Nephron (organoid): ENCODE measurements around the gene ENTHD1.
"Not testable (repeated sequence)": the region's sequence is repeated elsewhere in the genome, so short reads cannot be mapped to it uniquely, and the experiment has no call there.

Experiments used
- H3K27ac Mint-ChIP-seq, 3 experiments: 2 replicates each; pipeline ENCODE4 v1.8.0; 2020; ENCODE audit warnings: mixed read lengths in 3 of 3, mild to moderate bottlenecking in 2 of 3, moderate library complexity in 1 of 3
- H3K27me3 Mint-ChIP-seq: 2 replicates; pipeline ENCODE4 v1.8.0; 2021; ENCODE audit warnings: low read depth, mild to moderate bottlenecking, moderate library complexity, mixed read lengths
- H3K36me3 Mint-ChIP-seq: 2 replicates; pipeline ENCODE4 v1.8.0; 2020; ENCODE audit warnings: low read depth, mixed read lengths
- H3K4me1 Mint-ChIP-seq: 2 replicates; pipeline ENCODE4 v1.8.0; 2020; ENCODE audit warnings: mixed read lengths
- H3K4me3 Mint-ChIP-seq, 3 experiments: 2 replicates each; pipeline ENCODE4 v1.8.0; 2020; ENCODE audit warnings: mild to moderate bottlenecking in 3 of 3, mixed read lengths in 3 of 3, moderate library complexity in 2 of 3
- H3K9me3 Mint-ChIP-seq: 2 replicates; pipeline ENCODE4 v1.8.0; 2020; ENCODE audit warnings: mixed read lengths
- CTCF ChIP-seq, 3 experiments: fragments of 200-600 bp; sonication (generic); IDR thresholded peaks; one replicate each; pipeline ENCODE4 v1.5.0; 2021; ENCODE audit warnings: antibody characterized with exemption in 3 of 3; ENCODE audit not compliant: unreplicated experiment in 3 of 3

Gene ENTHD1

GRCh38 chr22:39906207-39906606 lies 12.6 kb upstream of the ENTHD1 start:
- Mint-ChIP-seq H3K36me3 (no peaks in the 10 kb centered on the region), H3K4me3 (no peak overlapping the region), H3K9me3 (no peaks in the 10 kb centered on the region), H3K4me1 (no peaks in the 10 kb centered on the region), H3K27ac (no peak overlapping the region), H3K27me3 (peaks cover 15% of the 10 kb centered on the region)
- no peak for TF ChIP-seq CTCF (IDR thresholded peaks at IDR 0.05; ENCODE audit: unreplicated experiment in 3 of 3)

- Mint-ChIP-seq H3K9me3 (no peaks in the 10 kb centered on the region), H3K36me3 (no peaks in the 10 kb centered on the region), H3K27me3 (peaks cover 12% of the 10 kb centered on the region), H3K27ac (no peak overlapping the region), H3K4me3 (no peak overlapping the region), H3K4me1 (no peaks in the 10 kb centered on the region)
- no peak for TF ChIP-seq CTCF (IDR thresholded peaks at IDR 0.05; ENCODE audit: unreplicated experiment in 3 of 3)
Measured at GRCh38 chr22:39905687-39906086, 12.1 kb upstream of the ENTHD1 start.

GRCh38 chr22:39904862-39905261 lies 11.3 kb upstream of the ENTHD1 start:
- Mint-ChIP-seq H3K4me3 (no peak overlapping the region), H3K36me3 (no peaks in the 10 kb centered on the region), H3K27me3 (peaks cover 8% of the 10 kb centered on the region), H3K9me3 (no peaks in the 10 kb centered on the region), H3K4me1 (no peaks in the 10 kb centered on the region), H3K27ac (no peak overlapping the region)
- TF ChIP-seq CTCF (IDR thresholded peaks at IDR 0.05; ENCODE audit: unreplicated experiment in 3 of 3), result no peak

- not testable (repeated sequence) for H3K27me3 Mint-ChIP-seq, H3K36me3 Mint-ChIP-seq, H3K27ac Mint-ChIP-seq, H3K4me1 Mint-ChIP-seq, H3K4me3 Mint-ChIP-seq, H3K9me3 Mint-ChIP-seq
Measured at GRCh38 chr22:39904024-39904423, 10.5 kb upstream of the ENTHD1 start.

GRCh38 chr22:39901565-39902146 lies 8.1 kb upstream of the ENTHD1 start:
- Mint-ChIP-seq H3K9me3 (no peaks in the 10 kb centered on the region), H3K27ac (no peak overlapping the region), H3K36me3 (no peaks in the 10 kb centered on the region), H3K27me3 (peaks cover 7% of the 10 kb centered on the region), H3K4me1 (no peaks in the 10 kb centered on the region), H3K4me3 (no peak overlapping the region)
- no peak for TF ChIP-seq CTCF (IDR thresholded peaks at IDR 0.05; ENCODE audit: unreplicated experiment in 3 of 3)

- Mint-ChIP-seq H3K27ac (no peak within 1 kb of the TSS), H3K27me3 (peaks cover 7% of the 10 kb centered on the region), H3K4me3 (no peak within 1 kb of the TSS), H3K9me3 (no peaks in the 10 kb centered on the region), H3K4me1 (no peaks in the 10 kb centered on the region), H3K36me3 (no peaks in the 10 kb centered on the region)
- no peak for TF ChIP-seq CTCF (IDR thresholded peaks at IDR 0.05; ENCODE audit: unreplicated experiment in 3 of 3)
Measured at GRCh38 chr22:39900306-39901227, 7.0 kb upstream of the ENTHD1 start, which contains the start of gene GRAP2. TSS of gene GRAP2 (plus strand) at chr22:39901084. CDS start at chr22:39947107, 46,023 bp downstream.
